Measurements from ENCODE around the gene CABP1.

GRCh38 chr12:120662879-120663278 lies 22.5 kb downstream of the CABP1 start:
- TF ChIP-seq CTCF (IDR thresholded peaks at IDR 0.05; ENCODE audit: low read length) (no peak), EZH2phosphoT487 (IDR thresholded peaks at IDR 0.05; ENCODE audit: low read length) (no peak), EZH2 (optimal IDR thresholded peaks at IDR 0.05; ENCODE audit: low read depth, low read length) (no peak)

Measured in MM.1S (cell line).